HG02642 (cell line): Measurements from ENCODE around the gene TMEM82.
"Not testable (repeated sequence)": the region's sequence is repeated elsewhere in the genome, so short reads cannot be mapped to it uniquely, and the experiment has no call there.

Experiments
- ATAC-seq: cut with Tn5 transposase; IDR thresholded peaks from one replicate; pipeline ENCODE4 v1.9.1; 2021; ENCODE audit warnings: mild to moderate bottlenecking; ENCODE audit not compliant: unreplicated experiment, poor library complexity

Gene TMEM82

GRCh38 chr1:15742339-15742801 is at the start of gene TMEM82:
TMEM82 (plus strand) TSS chr1:15742499; CDS start chr1:15742560, 61 bp downstream.
- ATAC-seq: no peak

GRCh38 chr1:15693371-15693770 is 48.9 kb upstream of the TMEM82 start:
- ATAC-seq: no peak

- peak; percentile 83 for ATAC-seq
Observed at GRCh38 chr1:15696956-15697521, 45.3 kb upstream of the TMEM82 start.

- ATAC-seq: no peak
Observed at GRCh38 chr1:15698201-15698600, 44.1 kb upstream of the TMEM82 start.

- ATAC-seq: not testable (repeated sequence)
Observed at GRCh38 chr1:15699321-15699720, 43.0 kb upstream of the TMEM82 start.

- ATAC-seq: no peak
Observed at GRCh38 chr1:15700508-15700907, 41.8 kb upstream of the TMEM82 start.

GRCh38 chr1:15701784-15702183 is 40.5 kb upstream of the TMEM82 start:
- no peak for ATAC-seq

- no peak for ATAC-seq
Observed at GRCh38 chr1:15702722-15703550, 39.4 kb upstream of the TMEM82 start.

GRCh38 chr1:15703562-15703961 is 38.7 kb upstream of the TMEM82 start:
- ATAC-seq: no peak

GRCh38 chr1:15704526-15705183 is 37.6 kb upstream of the TMEM82 start:
- ATAC-seq: no peak

- ATAC-seq: no peak
Observed at GRCh38 chr1:15705184-15705566, 37.1 kb upstream of the TMEM82 start.

- ATAC-seq: no peak
Observed at GRCh38 chr1:15706751-15707150, 35.5 kb upstream of the TMEM82 start.

- ATAC-seq: no peak
Observed at GRCh38 chr1:15707239-15707925, 34.9 kb upstream of the TMEM82 start.

- no peak for ATAC-seq
Observed at GRCh38 chr1:15708486-15709137, 33.7 kb upstream of the TMEM82 start.

- ATAC-seq: no peak
Observed at GRCh38 chr1:15709226-15709625, 33.1 kb upstream of the TMEM82 start.

GRCh38 chr1:15712168-15712567 is 30.1 kb upstream of the TMEM82 start:
- no peak for ATAC-seq

- ATAC-seq: no peak
Observed at GRCh38 chr1:15714406-15715136, 27.7 kb upstream of the TMEM82 start.

- no peak for ATAC-seq
Observed at GRCh38 chr1:15717418-15718125, 24.7 kb upstream of the TMEM82 start.

- ATAC-seq: no peak
Observed at GRCh38 chr1:15718199-15718601, 24.1 kb upstream of the TMEM82 start.
